ENCODE results near the gene ARID1B. TPM values are rescaled to one million over a fixed set of nuclear protein-coding genes. Genes with fewer than 3 reads are reported as not detected.
A peak's percentile ranks its signal among the peaks of the same experiment; 100 is the strongest.

ARID1B gene
- total RNA-seq, 1 donor from 2014 or later: 78.1 TPM

DNA sequence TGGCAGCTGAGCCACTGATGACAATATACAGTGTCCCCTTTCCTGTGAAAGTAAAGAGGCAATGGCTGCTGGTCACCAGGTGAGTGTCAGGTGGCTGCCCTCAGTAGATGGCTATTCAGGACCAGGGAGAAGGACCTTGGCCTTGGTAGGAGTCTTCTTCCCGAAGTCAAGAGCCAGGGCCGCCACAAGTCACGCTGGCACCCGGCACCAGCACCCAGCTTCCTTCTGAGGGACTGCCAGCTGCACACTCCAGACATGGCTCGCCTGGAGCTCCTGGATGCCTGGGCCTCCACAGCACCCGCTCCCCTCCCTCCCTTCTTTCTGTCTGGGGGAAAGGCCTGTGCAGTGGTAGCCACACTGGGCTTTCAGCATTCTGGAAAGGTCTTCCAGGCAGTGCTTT, 419.2 kb downstream of the ARID1B start:
- H3K9me3 Mint-ChIP-seq (ENCODE audit: unreplicated experiment): no peaks in the 10 kb centered on the region
- H3K36me3 Mint-ChIP-seq (ENCODE audit: unreplicated experiment): peaks cover 30% of the 10 kb centered on the region

DNA sequence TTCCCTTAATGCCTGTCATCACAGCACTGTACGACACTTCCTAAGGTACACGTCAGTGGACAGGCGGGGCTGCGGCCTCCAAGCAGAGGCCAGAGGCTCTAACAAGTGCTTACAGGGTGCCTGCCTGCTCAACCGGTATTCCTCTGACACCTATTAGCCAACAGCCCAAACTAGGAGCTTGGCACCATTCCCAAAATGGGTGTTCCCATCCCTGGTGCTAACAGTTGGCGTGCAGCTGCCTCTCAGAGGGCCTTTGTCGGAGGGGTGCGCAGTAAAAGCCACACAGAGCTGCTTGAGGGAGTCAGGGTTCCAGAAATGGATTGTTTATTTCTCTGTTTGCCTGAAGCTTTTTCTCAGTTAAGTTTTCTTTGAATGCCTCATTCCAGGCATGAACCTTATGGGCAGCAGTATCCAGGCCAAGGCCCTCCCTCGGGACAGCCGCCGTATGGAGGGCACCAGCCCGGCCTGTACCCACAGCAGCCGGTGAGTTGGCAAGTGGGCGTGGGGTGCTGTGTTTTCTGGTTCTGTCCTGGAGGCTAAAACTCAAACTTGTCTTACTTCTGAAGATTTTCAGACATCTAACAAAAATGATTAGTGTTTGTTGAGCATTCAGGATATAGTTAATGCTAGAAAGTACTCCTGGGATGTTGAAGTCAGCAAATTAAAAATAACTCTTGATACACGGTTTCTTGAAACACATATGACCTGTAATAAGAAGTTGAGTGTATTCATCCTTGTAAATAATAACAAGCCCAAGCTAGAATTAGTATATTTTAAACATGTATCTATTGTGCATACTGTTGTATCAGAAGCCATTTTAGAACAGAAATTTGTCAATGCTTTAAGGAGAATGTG, 421.5 kb downstream of the ARID1B start:
- peaks cover 9% of the 10 kb centered on the region for H3K4me1 Mint-ChIP-seq (ENCODE audit: unreplicated experiment)
- H3K9me3 Mint-ChIP-seq (ENCODE audit: unreplicated experiment): no peaks in the 10 kb centered on the region
- H3K27me3 Mint-ChIP-seq (ENCODE audit: unreplicated experiment): no peaks in the 10 kb centered on the region
- no peak for DNase-seq (ENCODE audit: extremely low spot score, unreplicated experiment)
- peaks cover 32% of the 10 kb centered on the region for H3K36me3 Mint-ChIP-seq (ENCODE audit: unreplicated experiment)
- H3K27ac Mint-ChIP-seq (ENCODE audit: unreplicated experiment): peak overlapping the region; percentile 23
- TF ChIP-seq, protein P1, sequence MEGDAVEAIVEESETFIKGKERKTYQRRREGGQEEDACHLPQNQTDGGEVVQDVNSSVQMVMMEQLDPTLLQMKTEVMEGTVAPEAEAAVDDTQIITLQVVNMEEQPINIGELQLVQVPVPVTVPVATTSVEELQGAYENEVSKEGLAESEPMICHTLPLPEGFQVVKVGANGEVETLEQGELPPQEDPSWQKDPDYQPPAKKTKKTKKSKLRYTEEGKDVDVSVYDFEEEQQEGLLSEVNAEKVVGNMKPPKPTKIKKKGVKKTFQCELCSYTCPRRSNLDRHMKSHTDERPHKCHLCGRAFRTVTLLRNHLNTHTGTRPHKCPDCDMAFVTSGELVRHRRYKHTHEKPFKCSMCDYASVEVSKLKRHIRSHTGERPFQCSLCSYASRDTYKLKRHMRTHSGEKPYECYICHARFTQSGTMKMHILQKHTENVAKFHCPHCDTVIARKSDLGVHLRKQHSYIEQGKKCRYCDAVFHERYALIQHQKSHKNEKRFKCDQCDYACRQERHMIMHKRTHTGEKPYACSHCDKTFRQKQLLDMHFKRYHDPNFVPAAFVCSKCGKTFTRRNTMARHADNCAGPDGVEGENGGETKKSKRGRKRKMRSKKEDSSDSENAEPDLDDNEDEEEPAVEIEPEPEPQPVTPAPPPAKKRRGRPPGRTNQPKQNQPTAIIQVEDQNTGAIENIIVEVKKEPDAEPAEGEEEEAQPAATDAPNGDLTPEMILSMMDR (IDR thresholded peaks at IDR 0.05): no peak
- no peak overlapping the region for H3K4me3 Mint-ChIP-seq (ENCODE audit: unreplicated experiment)

More for the DNA sequence above, 419.2 kb downstream of the ARID1B start:
- Mint-ChIP-seq H3K27me3 (ENCODE audit: unreplicated experiment) (no peaks in the 10 kb centered on the region), H3K4me1 (ENCODE audit: unreplicated experiment) (peaks cover 9% of the 10 kb centered on the region), H3K27ac (ENCODE audit: unreplicated experiment) (no peak overlapping the region), H3K4me3 (ENCODE audit: unreplicated experiment) (no peak overlapping the region)
- TF ChIP-seq, protein P1 (IDR thresholded peaks at IDR 0.05): no peak
- no peak for DNase-seq (ENCODE audit: extremely low spot score, unreplicated experiment)

DNA sequence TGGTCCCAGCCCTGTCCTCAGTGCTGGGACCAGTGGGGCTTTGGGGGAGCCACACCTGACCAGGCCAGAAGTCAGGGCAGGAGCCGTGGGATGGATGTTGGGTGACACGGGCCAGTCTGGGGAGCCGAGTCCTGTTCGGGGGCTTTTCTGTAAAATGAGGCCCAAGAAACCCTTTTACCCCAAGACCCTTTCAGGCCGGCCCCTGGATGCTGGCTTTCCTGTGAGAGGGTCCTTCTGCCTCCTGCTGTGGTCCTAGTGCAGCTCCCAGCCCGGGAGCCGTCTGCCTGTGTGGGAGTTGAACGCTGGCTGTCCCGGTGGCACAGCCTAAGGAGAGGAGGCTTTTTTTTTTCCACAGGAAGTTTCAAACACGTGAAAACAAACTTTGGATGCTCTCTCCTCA, 422.9 kb downstream of the ARID1B start:
- H3K27ac Mint-ChIP-seq (ENCODE audit: unreplicated experiment): no peak overlapping the region
- H3K9me3 Mint-ChIP-seq (ENCODE audit: unreplicated experiment): no peaks in the 10 kb centered on the region
- peaks cover 36% of the 10 kb centered on the region for H3K36me3 Mint-ChIP-seq (ENCODE audit: unreplicated experiment)
- H3K4me1 Mint-ChIP-seq (ENCODE audit: unreplicated experiment): peaks cover 9% of the 10 kb centered on the region
- H3K27me3 Mint-ChIP-seq (ENCODE audit: unreplicated experiment): no peaks in the 10 kb centered on the region
- H3K4me3 Mint-ChIP-seq (ENCODE audit: unreplicated experiment): no peak overlapping the region
- TF ChIP-seq, protein P1 (IDR thresholded peaks at IDR 0.05): no peak
- no peak for DNase-seq (ENCODE audit: extremely low spot score, unreplicated experiment)

DNA sequence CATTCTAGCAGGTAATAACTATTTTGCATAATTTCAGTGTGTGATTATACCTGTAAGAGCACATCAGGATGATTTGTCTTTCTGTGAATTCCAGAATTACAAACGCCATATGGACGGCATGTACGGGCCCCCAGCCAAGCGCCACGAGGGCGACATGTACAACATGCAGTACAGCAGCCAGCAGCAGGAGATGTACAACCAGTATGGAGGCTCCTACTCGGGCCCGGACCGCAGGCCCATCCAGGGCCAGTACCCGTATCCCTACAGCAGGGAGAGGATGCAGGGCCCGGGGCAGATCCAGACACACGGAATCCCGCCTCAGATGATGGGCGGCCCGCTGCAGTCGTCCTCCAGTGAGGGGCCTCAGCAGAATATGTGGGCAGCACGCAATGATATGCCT, 423.4 kb downstream of the ARID1B start:
- Mint-ChIP-seq H3K4me3 (ENCODE audit: unreplicated experiment) (no peak overlapping the region), H3K36me3 (ENCODE audit: unreplicated experiment) (peaks cover 41% of the 10 kb centered on the region), H3K9me3 (ENCODE audit: unreplicated experiment) (no peaks in the 10 kb centered on the region), H3K4me1 (ENCODE audit: unreplicated experiment) (peaks cover 9% of the 10 kb centered on the region), H3K27me3 (ENCODE audit: unreplicated experiment) (no peaks in the 10 kb centered on the region), H3K27ac (ENCODE audit: unreplicated experiment) (no peak overlapping the region)
- TF ChIP-seq, protein P1 (IDR thresholded peaks at IDR 0.05): no peak
- DNase-seq (ENCODE audit: extremely low spot score, unreplicated experiment): no peak

DNA sequence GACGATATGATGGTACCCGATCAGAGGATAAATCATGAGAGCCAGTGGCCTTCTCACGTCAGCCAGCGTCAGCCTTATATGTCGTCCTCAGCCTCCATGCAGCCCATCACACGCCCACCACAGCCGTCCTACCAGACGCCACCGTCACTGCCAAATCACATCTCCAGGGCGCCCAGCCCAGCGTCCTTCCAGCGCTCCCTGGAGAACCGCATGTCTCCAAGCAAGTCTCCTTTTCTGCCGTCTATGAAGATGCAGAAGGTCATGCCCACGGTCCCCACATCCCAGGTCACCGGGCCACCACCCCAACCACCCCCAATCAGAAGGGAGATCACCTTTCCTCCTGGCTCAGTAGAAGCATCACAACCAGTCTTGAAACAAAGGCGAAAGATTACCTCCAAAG, 423.9 kb downstream of the ARID1B start:
- Mint-ChIP-seq H3K4me3 (ENCODE audit: unreplicated experiment) (no peak overlapping the region), H3K36me3 (ENCODE audit: unreplicated experiment) (peaks cover 45% of the 10 kb centered on the region)
- DNase-seq (ENCODE audit: extremely low spot score, unreplicated experiment): no peak

More for the DNA sequence above, 423.9 kb downstream of the ARID1B start:
- no peaks in the 10 kb centered on the region for H3K9me3 Mint-ChIP-seq (ENCODE audit: unreplicated experiment)
- no peak overlapping the region for H3K27ac Mint-ChIP-seq (ENCODE audit: unreplicated experiment)
- peaks cover 9% of the 10 kb centered on the region for H3K4me1 Mint-ChIP-seq (ENCODE audit: unreplicated experiment)
- no peaks in the 10 kb centered on the region for H3K27me3 Mint-ChIP-seq (ENCODE audit: unreplicated experiment)
- TF ChIP-seq, protein P1 (IDR thresholded peaks at IDR 0.05): no peak

Measured in osteocyte (in vitro differentiated cells).